ENCODE data around the gene FBXL13.

DNA sequence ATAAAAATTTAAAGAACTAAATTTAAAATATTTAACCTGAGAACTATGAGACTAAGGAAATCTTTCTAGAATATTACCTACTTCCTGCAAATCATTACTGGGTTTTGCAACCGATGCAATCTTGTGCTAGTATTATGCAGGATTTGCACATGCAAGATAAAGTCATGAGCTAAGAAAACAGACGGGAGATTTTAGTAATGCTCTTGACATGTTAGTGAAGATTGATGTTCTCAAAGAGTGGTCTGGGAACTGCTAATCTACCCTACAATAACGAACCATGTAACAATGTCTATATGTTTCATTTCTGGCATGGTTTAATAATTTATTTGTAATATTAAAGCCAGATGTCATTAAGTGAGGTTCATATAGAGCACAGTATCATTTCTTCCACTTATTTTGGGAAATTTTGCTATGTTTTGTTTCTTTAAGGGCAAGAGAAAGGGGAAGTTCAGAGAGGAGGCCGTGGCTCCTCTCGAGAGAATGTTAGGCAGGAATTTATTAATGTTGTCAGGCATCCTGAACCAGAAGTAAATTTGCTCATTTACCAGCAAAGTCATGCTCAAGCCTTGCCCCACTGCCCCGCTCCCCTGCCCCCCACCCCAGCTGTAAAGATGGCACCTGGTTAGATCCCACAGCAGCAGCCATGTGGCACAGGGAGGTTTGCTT is 139.0 kb downstream of the FBXL13 start:
- TF ChIP-seq, protein P1, sequence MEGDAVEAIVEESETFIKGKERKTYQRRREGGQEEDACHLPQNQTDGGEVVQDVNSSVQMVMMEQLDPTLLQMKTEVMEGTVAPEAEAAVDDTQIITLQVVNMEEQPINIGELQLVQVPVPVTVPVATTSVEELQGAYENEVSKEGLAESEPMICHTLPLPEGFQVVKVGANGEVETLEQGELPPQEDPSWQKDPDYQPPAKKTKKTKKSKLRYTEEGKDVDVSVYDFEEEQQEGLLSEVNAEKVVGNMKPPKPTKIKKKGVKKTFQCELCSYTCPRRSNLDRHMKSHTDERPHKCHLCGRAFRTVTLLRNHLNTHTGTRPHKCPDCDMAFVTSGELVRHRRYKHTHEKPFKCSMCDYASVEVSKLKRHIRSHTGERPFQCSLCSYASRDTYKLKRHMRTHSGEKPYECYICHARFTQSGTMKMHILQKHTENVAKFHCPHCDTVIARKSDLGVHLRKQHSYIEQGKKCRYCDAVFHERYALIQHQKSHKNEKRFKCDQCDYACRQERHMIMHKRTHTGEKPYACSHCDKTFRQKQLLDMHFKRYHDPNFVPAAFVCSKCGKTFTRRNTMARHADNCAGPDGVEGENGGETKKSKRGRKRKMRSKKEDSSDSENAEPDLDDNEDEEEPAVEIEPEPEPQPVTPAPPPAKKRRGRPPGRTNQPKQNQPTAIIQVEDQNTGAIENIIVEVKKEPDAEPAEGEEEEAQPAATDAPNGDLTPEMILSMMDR (IDR thresholded peaks at IDR 0.05; ENCODE audit: low read length): no peak
- no peak for TF ChIP-seq EZH2 (IDR thresholded peaks at IDR 0.05; ENCODE audit: borderline replicate concordance, low read length)
